ENCODE measurements around the gene MED16.
A peak's percentile ranks its signal among the peaks of the same experiment; 100 is the strongest.
"Not testable (repeated sequence)": the region's sequence is repeated elsewhere in the genome, so short reads cannot be mapped to it uniquely, and the experiment has no call there.

Gene MED16

DNA sequence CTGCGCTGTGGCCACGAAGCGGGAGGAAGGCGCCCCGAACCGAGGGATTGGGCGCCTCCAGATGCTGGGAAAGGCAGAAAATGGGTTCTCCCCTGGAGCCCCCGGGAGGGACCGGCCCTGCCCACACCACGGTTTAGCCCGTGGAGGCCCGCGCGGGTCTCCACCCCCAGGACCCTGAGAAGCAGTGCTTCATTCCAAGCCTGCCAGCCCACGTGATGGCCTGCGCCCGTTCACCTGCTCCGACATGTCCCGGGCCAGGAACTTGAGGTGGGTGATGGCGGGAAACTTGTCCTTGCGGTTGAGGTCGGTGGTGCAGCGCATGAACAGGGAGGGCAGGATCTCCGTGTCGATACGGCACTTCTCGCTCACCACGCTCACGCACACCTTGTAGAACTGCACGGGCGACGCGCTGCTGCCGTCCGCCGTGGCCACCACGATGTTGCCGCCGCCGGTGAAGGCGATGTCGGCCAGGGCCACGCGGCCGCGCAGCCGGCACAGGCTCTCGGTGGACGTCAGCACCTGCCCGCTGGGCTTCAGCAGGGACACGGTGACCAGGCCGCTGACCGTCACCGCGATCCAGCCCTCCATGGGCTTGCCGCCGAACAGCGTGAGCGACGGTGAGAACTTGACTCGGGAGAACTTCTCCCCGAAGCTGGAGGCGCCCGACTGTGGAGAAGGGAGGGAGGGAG lies 7.3 kb downstream of the MED16 start:
- no peak for DNase-seq

GRCh38 chr19:884420-885211 lies 8.4 kb downstream of the MED16 start:
- DNase-seq: no peak

GRCh38 chr19:883661-884211 lies 9.3 kb downstream of the MED16 start:
- DNase-seq: peak; percentile 33

DNA sequence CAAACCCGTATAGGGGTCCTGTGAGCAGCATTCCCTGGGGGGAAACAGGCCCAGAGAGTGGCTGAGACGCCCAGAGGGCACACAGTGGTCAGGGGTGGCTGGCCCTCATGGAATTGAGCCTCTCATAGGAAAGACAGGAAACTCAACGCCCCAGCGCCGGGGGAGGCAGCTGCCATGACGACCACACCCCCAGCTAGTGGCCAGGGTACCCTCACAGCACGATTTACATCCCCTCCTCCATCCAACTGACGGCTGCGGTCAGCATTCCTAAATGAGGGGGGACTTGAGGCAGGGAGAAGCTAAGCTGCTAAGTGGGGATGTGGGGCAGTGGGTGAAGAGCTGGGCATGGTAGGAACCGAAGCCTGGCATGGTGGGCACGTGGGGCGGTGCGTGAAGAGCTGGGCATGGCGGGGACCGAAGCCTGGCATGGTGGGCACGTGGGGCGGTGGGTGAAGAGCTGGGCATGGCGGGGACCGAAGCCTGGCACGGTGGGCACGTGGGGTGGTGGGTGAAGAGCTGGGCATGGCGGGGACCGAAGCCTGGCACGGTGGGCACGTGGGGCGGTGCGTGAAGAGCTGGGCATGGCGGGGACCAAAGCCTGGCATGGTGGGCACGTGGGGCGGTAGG lies 10.0 kb downstream of the MED16 start:
- DNase-seq: no peak

DNA sequence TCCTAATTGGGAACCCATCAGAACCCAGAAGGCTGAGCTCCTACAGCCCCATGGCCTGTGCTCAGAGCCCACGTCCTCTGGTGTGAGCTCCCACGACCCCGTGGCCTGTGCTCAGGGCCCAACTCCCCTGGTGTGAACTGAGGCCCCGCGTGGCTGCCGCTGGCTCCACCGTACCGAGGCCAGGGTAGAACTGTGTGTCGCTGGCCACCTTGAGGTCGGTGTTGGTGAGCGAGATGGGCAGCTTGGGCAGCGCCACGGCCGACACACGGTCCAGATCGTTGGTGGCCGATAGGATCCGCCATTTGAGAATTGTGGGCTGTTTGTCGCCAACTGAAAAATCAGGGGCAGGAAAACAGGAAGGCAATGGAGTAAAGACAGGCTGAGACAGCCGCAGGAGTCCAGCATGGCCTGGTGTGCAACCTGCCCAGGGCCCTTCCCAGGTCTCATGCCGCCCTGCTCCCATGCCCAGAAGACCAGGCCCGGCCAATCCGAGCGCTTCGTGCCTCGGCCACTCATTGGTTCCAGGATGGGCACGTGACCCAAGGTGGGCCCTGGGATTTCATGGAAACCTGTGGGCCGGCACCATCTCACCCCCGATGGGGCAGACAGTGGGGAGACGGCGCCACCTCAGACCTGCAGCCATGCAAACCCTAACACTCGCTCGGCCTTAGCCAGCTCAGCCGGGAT lies 11.5 kb downstream of the MED16 start:
- DNase-seq: no peak

GRCh38 chr19:879711-880438 lies 13.1 kb downstream of the MED16 start:
- DNase-seq: no peak

DNA sequence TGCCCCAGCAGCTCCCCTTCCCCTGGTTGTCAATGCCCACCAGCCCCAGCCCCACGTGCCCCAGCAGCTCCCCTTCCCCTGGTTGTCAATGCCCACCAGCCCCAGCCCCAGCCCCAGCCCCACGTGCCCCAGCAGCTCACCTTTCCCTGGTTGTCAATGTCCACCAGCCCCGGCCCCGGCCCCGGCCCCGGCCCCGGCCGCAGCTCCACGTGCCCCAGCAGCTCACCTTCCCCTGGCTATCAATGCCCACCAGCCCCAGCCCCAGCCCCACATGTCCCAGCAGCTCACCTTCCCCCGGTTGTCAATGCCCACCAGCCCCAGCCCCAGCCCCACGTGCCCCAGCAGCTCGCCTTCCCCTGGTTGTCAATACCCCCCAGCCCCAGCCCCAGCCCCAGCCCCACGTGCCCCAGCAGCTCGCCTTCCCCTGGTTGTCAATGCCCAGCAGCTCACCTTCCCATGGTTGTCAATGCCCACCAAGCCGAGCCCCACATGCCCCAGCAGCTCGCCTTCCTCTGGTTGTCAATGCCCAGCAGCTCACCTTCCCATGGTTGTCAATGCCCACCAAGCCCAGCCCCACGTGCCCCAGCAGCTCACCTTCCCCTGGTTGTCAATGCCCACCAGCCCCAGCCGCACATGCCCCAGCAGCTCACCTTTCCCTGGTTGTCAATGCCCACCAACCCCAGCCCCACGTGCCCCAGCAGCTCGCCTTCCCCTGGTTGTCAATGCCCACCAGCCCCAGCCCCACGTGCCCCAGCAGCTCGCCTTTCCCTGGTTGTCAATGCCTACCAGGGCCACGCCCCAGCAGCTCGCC lies 14.0 kb downstream of the MED16 start:
- DNase-seq: not testable (repeated sequence)

- not testable (repeated sequence) for DNase-seq
Measured at GRCh38 chr19:877992-878660, 14.9 kb downstream of the MED16 start.

DNA sequence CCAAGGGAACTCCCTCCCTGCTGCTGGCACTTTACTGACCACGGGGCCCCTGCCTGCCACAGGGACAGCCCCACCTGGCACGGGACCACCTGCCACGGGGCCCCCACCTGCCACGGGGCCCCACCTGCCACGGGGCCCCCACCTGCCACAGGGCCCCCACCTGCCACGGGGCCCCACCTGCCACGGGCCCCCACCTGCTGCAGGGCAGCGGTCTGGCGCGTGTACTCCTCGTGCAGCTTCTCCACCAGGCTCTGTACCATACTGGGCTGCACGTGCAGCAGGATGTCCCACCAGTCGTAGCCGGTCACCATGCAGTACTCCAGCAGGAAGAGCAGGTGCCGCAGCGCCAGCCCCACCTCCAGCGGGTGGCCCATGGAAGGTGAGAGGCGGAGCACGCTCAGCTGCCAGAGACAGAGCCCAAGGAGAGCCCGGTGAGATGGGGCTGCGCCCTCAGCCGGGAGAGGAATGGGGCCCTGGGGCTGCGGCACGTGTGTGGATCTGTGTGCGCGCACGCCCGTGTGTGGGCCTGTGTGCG lies 16.1 kb downstream of the MED16 start:
- no peak for DNase-seq

DNA sequence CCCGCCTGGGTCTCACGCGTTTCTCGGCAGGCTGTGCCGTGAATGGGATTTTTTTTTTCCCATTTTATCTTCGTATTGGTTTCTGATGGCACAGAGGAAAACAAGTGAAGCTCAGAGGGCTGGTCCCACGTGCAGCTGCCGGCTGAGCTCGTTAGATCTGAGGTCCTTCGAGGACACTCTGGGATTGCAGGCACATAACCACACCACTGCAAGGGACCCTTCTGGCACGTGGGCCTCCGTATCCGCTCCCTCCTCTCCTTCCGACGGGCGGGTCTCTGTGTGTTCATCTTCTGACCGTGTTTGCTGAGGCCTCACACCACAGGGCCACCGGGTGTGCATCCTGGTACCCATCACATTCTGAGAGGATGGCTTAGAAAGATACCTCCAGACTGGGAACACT lies 16.9 kb downstream of the MED16 start:
- no peak for DNase-seq

GRCh38 chr19:875265-875879 lies 17.6 kb downstream of the MED16 start:
- DNase-seq: no peak

DNA sequence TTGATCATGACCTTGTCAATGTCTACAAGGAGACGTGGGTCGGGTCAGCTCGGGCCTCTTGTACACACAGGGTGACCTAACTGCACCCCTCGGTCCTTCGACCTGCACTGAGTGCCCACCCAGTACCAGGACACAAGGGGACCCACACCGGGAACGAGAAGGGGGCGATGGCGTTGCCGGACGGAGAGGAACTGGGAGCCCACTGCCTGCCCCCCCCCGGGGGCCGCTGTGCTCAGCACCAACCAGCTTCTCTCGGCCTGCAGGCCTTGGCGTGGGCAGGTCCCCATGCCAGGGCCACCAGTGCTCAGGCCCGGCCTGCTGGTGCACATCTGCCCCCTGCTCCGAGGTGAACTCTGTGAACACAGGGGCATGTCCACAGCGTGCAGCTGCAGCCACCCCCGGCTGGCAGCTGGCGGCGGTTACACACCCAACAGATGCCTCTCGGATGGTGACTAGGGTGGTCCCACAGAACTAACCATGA lies 19.4 kb downstream of the MED16 start:
- no peak for DNase-seq

- peak; percentile 86 for DNase-seq
Measured at GRCh38 chr19:873084-873483, 19.9 kb downstream of the MED16 start.

DNA sequence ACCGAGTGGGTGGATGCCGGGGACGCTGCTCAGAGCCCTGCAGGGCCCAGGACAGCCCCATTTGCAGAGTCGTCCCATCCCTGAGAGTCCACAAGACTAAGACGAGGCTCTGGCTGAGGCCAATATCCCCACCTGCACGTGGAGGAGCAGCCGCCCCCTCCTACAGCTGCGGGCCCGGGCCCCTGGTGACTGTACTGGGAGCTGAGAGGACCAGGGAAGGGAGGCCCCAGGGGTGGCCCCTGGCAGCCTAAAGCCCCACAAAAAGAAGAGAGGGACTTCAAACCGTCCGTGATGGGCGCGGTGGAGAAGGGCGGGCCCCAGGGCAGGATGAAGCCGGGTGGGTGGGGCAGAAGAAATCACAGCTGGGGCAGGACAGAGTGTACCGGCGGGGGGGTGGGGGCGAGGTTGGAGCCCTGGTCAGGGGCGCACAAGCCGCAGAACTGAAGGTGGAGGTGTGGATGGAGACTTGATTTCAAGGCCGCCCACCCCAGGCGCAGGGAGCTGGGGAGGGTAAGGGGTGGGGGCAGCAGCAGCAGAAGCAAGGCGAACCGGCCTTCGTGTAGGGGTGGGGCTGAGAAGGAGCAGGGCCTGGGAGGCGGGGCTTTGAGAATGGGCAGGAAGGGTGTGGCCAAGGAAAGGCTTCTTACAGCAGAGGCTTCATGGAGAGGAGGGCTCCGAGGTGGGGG lies 20.6 kb downstream of the MED16 start:
- peak; percentile 89 for DNase-seq

DNA sequence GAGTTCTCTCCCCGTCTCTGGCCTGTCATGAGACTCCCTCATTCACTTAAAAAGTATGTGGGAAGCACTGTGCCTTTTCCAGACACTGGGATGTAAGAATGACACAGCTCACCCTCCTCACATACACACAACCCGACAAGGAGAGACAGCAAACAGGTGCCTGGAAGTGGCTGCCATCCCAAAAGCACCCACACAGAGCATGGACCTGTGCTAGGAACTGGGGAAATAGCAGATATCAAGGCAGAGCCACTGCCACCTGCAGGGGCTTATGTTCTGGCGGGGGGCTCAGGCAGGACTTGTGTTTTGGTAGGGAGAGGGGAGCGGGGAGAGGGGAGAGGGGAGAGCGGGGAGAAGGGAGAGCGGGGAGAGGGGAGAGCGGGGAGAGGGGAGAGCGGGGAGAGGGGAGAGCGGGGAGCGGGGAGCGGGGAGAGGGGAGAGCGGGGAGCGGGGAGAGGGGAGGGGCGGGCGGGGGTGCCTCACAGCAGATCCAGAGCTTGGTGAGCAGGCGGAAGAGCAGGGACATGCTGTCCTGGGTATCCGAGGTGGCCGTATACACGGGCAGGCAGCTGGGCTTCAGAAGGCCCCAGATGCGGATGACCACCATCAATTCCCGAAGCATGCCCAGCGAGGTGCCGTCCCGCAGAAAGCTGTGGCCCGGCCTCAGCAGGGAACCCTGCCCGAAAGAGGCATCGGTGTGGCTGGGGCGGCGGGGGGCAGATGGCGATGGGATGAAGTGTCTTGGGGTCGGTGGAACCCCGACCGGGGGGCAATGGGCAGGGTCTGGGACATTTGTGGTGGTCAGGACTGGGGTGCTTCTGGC lies 21.3 kb downstream of the MED16 start:
- DNase-seq: peak; percentile 30

DNA sequence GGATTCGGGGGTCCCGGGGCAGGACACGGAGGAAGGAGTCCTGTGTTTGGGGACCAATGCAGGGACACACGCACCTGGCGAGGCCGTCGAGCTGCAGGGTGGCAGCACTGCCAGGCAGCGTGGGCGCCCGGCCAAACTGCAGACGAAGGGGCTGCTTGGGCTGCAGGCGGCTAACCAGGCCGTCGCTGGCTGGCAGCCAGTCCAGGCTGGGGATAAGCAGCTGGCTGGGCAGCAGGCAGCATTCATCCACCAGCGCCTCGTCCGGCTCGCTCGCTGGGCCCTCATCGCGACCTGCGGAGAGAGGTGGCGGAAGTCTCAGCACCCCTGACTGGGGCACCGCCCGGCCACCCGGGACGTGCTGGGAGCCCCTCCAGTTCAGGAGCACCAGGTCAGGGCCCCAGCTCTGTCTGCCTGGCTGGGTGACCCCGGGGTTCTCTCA lies 22.0 kb downstream of the MED16 start:
- no peak for DNase-seq

- DNase-seq: no peak
Measured at GRCh38 chr19:870314-870713, 22.7 kb downstream of the MED16 start.

Measured in T1000 (cell line).